ENCODE measurements around the gene ARHGAP26.

DNA sequence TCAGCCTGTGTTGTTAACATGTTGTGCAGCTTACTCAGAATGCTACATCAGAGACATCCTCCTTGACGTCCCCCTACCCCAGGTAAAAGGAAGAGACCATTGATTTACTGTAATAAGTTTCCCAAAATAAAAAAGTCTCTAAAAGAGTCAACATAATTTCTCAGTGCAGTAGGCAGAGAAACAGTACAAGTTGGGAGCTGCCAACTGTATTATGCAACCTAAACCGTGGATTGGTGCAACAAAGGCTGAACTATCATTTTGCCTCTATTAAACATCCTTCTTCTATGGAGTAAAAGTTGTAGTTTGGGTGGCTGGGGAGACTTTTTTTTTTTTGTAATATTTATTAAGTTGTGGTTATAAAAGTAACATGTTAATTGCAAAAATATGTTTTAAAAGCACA, 425.3 kb downstream of the ARHGAP26 start:
- TF ChIP-seq, protein P1, sequence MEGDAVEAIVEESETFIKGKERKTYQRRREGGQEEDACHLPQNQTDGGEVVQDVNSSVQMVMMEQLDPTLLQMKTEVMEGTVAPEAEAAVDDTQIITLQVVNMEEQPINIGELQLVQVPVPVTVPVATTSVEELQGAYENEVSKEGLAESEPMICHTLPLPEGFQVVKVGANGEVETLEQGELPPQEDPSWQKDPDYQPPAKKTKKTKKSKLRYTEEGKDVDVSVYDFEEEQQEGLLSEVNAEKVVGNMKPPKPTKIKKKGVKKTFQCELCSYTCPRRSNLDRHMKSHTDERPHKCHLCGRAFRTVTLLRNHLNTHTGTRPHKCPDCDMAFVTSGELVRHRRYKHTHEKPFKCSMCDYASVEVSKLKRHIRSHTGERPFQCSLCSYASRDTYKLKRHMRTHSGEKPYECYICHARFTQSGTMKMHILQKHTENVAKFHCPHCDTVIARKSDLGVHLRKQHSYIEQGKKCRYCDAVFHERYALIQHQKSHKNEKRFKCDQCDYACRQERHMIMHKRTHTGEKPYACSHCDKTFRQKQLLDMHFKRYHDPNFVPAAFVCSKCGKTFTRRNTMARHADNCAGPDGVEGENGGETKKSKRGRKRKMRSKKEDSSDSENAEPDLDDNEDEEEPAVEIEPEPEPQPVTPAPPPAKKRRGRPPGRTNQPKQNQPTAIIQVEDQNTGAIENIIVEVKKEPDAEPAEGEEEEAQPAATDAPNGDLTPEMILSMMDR (IDR thresholded peaks at IDR 0.05), result no peak
- TF ChIP-seq EP300 (IDR thresholded peaks at IDR 0.05), result no peak
